Upper lobe of left lung (tissue), 6 donors: Measurements from ENCODE around the gene SKOR1. TPM values are rescaled to one million over a fixed set of nuclear protein-coding genes. Genes with fewer than 3 reads are reported as not detected.

ENCODE experiments used
- ATAC-seq, 2 donors: fragments of 200-7000 bp; cut with Tn5 transposase; one replicate each; pipeline ENCODE4 v1.9.1; 2022; ENCODE audit warnings: mild to moderate bottlenecking in 2 of 2, moderate library complexity in 2 of 2; ENCODE audit not compliant: low FRiP score in 2 of 2
- DNase-seq, 2 donors: peaks; one replicate each; pipeline ENCODE4 v3.0.0-alpha.2; 2019 to 2020
- H3K27ac ChIP-seq, 4 donors: fragments of 200-600 bp; sonication (generic); one replicate each; pipeline ENCODE4 v1.5.1; 2016 to 2019
- H3K27me3 ChIP-seq, 4 donors: fragments of 200-600 bp; sonication (generic); one replicate each; pipeline ENCODE4 v1.5.1; 2017 to 2019
- H3K36me3 ChIP-seq, 4 donors: fragments of 200-600 bp; sonication (generic); one replicate each; pipeline ENCODE4 v1.5.1; 2016 to 2019
- H3K4me1 ChIP-seq, 4 donors: fragments of 200-600 bp; sonication (generic); one replicate each; pipeline ENCODE4 v1.5.1; 2018 to 2019
- H3K4me3 ChIP-seq, 4 donors: fragments of 200-600 bp; sonication (generic); one replicate each; pipeline ENCODE4 v1.5.1; 2017 to 2019; ENCODE audit warnings: mild to moderate bottlenecking in 2 of 4, moderate library complexity in 1 of 4
- H3K9me3 ChIP-seq, 4 donors: fragments of 200-600 bp; sonication (generic); one replicate each; pipeline ENCODE4 v1.5.1; 2018 to 2019
- CTCF ChIP-seq, 6 experiments: fragments of 450-650 bp in 4 of 6; fragments of 200-600 bp in 2 of 6; sonication (generic) in 2 of 6; IDR thresholded peaks; one replicate each; pipeline ENCODE4 v1.5.1; 2016 to 2019; ENCODE audit warnings: antibody characterized with exemption in 6 of 6
- EP300 ChIP-seq, 4 donors: sonication (generic); formaldehyde crosslinking; IDR thresholded peaks; one replicate each; pipeline ENCODE4 v1.5.1; 2017; ENCODE audit warnings: antibody characterized with exemption in 4 of 4, control low read depth in 2 of 4
- POLR2A ChIP-seq, 4 donors: fragments of 450-650 bp; IDR thresholded peaks; one replicate each; pipeline ENCODE4 v1.5.1; 2016 to 2017; ENCODE audit warnings: antibody characterized with exemption in 4 of 4, mild to moderate bottlenecking in 2 of 4
- POLR2AphosphoS5 ChIP-seq, 2 donors: sonication (generic); formaldehyde crosslinking; IDR thresholded peaks; one replicate each; pipeline ENCODE4 v1.5.1; 2017; ENCODE audit warnings: antibody characterized with exemption in 2 of 2
- WGBS, 2 donors: methylation state at CpG; one replicate each; pipeline ENCODE4 v1.1.5; 2017 to 2018; 5-methylcytosine and 5-hydroxymethylcytosine counted together
- total RNA-seq, 6 donors: library from RNA; depleted of rRNA in 4 of 6; stranded (reverse); fragments of >200 nt in 4 of 6; gene quantifications; one replicate each; pipeline versions ENCODE4 v1.1.0 to v1.2.1, GENCODE V29; 2016 to 2021
- donor health status: DM: no; HTN: no; CAD: no; lungs with moderate emphysema.
- donor health status: DM: no; HTN: yes; CAD: no; lungs with severe emphysema.

Gene SKOR1
- total RNA-seq, 6 donors from 2014 or later, result 0.44 to 4.2 (median 0.63) TPM

DNA sequence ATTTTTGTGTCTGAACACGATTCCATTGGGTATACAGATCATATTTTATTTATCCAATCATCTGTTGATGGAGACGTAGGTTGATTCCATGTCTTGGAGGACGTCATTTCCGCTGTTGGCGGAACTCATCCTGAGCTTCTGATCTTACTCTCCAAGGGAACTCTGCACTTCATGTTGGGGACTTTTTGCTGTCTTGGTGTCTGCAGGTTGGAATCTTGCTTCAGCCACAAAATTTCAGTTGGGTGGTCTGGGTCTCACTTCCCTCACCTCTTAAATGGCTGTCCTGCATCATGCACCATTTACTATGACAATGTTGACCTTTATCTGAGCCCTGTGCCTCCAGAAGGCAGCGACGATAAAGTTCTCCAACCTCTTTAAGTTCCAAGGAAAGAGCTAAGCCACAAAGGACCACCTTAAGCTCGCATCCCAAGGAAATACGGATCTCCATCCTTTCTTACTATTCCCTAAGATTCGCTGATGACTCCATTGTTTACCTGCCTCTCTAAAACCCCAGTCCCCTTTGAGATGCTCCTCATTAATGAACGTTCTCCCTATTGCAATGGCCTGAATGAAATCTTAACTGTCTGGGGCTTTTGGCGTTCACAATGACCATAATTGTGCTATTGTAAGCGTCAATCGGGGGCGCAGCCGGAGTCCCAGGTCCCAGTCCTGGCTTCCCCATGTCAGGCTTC, 37.6 kb downstream of the SKOR1 start:
- no peak for TF ChIP-seq CTCF (IDR thresholded peaks at IDR 0.05)
- no peak for TF ChIP-seq POLR2AphosphoS5 (IDR thresholded peaks at IDR 0.05)
- DNase-seq (no peak), ATAC-seq (peak in 1 of 2 donors; percentile 2)
- 64 to 65% methylated on average over 16 of the region's 16 CpGs for WGBS, 2 donors
- no peaks in the 10 kb centered on the region for H3K27me3 ChIP-seq
- peak overlapping the region in 3 of 4 donors; percentile 17 to 75 (median 50) for H3K27ac ChIP-seq
- H3K9me3 ChIP-seq, result no peaks in the 10 kb centered on the region
- H3K36me3 ChIP-seq, result no peaks in the 10 kb centered on the region
- peak overlapping the region in 3 of 4 donors; percentile 38 to 53 (median 52) for H3K4me3 ChIP-seq
- peaks cover 5 to 14% (median 12%) of the 10 kb centered on the region in 4 donors for H3K4me1 ChIP-seq

DNA sequence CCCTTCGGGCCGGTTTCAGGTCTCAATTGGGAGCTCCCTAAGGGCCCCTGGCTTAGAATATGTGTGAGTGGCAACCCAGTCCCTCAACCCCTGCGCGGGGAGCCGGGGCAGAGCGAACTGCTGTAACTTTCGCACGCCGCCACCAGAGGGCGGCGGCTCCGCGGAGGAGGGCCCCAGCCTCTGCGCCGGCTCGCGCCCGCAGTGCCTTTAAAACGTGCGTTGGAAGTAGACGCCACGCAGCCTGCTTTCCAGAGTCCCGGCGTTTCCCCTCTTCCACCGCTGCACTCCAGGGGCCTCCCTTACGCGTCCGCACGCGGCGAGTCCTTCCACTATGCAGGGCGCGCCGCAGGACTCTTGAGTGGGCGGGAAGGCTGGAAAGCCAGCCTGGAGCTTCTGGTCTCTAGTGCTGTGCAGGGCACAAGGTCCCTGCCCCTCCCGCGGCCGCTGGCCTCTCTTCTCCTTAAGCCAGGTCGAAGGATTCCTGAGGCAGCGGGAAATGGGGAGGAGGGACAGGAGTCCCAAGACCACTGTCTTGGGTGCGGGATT, 38.2 kb downstream of the SKOR1 start:
- DNase-seq (peak; percentile 83 to 95), ATAC-seq (peak; percentile 95 to 97)
- TF ChIP-seq CTCF (IDR thresholded peaks at IDR 0.05), result peak; percentile 89 to 96 (median 94)
- TF ChIP-seq POLR2AphosphoS5 (IDR thresholded peaks at IDR 0.05), result no peak
- peak in 1 of 4 donors; percentile 2 for TF ChIP-seq EP300 (IDR thresholded peaks at IDR 0.05)
- no peak for TF ChIP-seq POLR2A (IDR thresholded peaks at IDR 0.05)
- Histone ChIP-seq H3K36me3 (no peaks in the 10 kb centered on the region), H3K4me1 (peaks cover 5 to 14% (median 12%) of the 10 kb centered on the region in 4 donors), H3K27me3 (no peaks in the 10 kb centered on the region), H3K27ac (peak overlapping the region; percentile 16 to 75 (median 34)), H3K4me3 (peak overlapping the region; percentile 37 to 53 (median 45)), H3K9me3 (no peaks in the 10 kb centered on the region)
- WGBS, 2 donors, result 5 to 14% methylated on average over 5 to 23 of the region's 41 CpGs

- 70 to 83% methylated on average over 3 of the region's 3 CpGs for WGBS, 2 donors
- ATAC-seq, result no peak
Observed at GRCh38 chr15:67865331-67865730, 40.0 kb downstream of the SKOR1 start.

DNA sequence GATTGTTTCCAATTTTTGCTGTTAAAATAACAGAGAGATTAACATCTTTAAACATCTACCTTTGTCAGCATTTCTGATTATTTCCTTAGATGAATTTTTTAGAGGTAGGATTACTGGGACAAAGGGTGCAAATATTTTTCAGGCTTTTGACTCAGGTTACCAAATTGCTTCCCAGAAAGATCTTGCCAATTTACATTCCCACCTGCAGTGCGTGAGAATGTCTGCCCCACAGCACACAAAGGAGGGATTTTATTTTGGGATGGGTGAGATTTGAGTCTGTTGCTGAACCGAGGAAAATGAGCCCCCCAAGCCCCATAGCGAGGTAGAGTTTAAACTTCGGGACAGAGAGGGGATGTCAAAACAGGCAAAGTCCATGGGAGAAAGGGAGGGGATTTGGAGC, 40.5 kb downstream of the SKOR1 start:
- Histone ChIP-seq H3K9me3 (peaks cover 0 to 6% (median 2%) of the 10 kb centered on the region in 4 donors), H3K4me1 (peaks cover 5 to 14% (median 12%) of the 10 kb centered on the region in 4 donors), H3K4me3 (no peak overlapping the region), H3K27ac (no peak overlapping the region), H3K36me3 (no peaks in the 10 kb centered on the region), H3K27me3 (no peaks in the 10 kb centered on the region)
- 83 to 88% methylated on average over 4 of the region's 4 CpGs for WGBS, 2 donors
- TF ChIP-seq CTCF (IDR thresholded peaks at IDR 0.05), result no peak
- TF ChIP-seq EP300 (IDR thresholded peaks at IDR 0.05), result no peak
- TF ChIP-seq POLR2AphosphoS5 (IDR thresholded peaks at IDR 0.05), result no peak
- no peak for TF ChIP-seq POLR2A (IDR thresholded peaks at IDR 0.05)
- ATAC-seq (no peak), DNase-seq (no peak)

More at GRCh38 chr15:67865331-67865730, 40.0 kb downstream of the SKOR1 start:
- DNase-seq, result no peak
- Histone ChIP-seq H3K36me3 (no peaks in the 10 kb centered on the region), H3K27ac (no peak overlapping the region), H3K27me3 (no peaks in the 10 kb centered on the region), H3K9me3 (peaks cover 0 to 6% (median 2%) of the 10 kb centered on the region in 4 donors), H3K4me1 (peaks cover 5 to 14% (median 12%) of the 10 kb centered on the region in 4 donors), H3K4me3 (no peak overlapping the region)
- TF ChIP-seq POLR2A (IDR thresholded peaks at IDR 0.05) (no peak), CTCF (IDR thresholded peaks at IDR 0.05) (no peak), POLR2AphosphoS5 (IDR thresholded peaks at IDR 0.05) (no peak), EP300 (IDR thresholded peaks at IDR 0.05) (no peak)
